Peyer's patch (tissue), 4 donors: Measurements from ENCODE around the gene AMDHD2.

Experiments used
- CTCF ChIP-seq, 6 experiments: fragments of 450-650 bp in 4 of 6; fragments of 200-600 bp in 2 of 6; sonication (generic) in 1 of 6; IDR thresholded peaks; one replicate each; pipeline ENCODE4 v1.5.1; 2017 to 2019; ENCODE audit warnings: antibody characterized with exemption in 6 of 6, mild to moderate bottlenecking in 3 of 6, moderate library complexity in 1 of 6
- POLR2A ChIP-seq, 2 donors: fragments of 450-650 bp; IDR thresholded peaks; one replicate each; pipeline ENCODE4 v1.5.1; 2017; ENCODE audit warnings: antibody characterized with exemption in 2 of 2, mild to moderate bottlenecking in 2 of 2, moderate library complexity in 2 of 2

DNA sequence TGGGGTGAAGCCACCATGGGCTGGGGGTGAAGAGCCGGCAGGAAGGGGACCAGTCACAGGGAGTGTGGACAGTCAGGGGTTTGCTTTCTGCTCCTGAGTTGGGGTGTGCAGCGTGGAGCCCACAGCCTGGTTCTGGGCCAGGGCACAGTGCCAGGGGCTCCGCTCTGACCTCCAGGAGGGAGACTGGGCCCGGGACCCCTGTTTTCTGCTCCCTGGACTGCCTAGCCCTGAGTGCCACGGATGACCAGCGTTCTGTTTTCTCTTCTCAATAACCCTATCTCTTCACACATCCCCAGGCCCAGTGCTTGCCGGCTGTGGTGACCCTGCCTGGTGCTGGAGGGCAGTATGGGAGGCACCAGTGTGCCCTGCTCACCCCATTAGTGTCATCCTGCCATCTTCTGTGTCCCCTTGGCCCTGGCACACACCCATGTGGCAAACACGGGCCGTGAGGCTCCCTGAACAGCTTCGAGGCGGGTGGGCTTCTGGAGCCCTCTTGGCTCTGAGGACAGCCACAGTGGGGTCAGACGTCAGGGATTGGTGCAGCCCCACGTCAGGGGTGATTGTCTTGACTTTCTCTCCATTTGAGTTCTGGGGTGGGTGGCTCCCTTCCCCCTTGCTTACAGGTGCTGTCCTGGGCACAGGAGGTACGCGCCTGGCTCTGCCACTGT lies 9.9 kb downstream of the AMDHD2 start:
- TF ChIP-seq CTCF (IDR thresholded peaks at IDR 0.05) (no peak), POLR2A (IDR thresholded peaks at IDR 0.05) (no peak)
